GM21717 (cell line): ENCODE measurements around the gene PALD1.
"Not testable (repeated sequence)": the region's sequence is repeated elsewhere in the genome, so short reads cannot be mapped to it uniquely, and the experiment has no call there.

Source experiments
- ATAC-seq: cut with Tn5 transposase; IDR thresholded peaks from one replicate; pipeline ENCODE4 v1.9.1; 2021; ENCODE audit warnings: mild to moderate bottlenecking, moderate library complexity; ENCODE audit not compliant: unreplicated experiment

PALD1 gene

GRCh38 chr10:70568781-70569495 lies 90.4 kb downstream of the PALD1 start:
- ATAC-seq = no peak

GRCh38 chr10:70571236-70571635 lies 92.7 kb downstream of the PALD1 start:
- no peak for ATAC-seq

- no peak for ATAC-seq
Observed at GRCh38 chr10:70571636-70572439, 93.3 kb downstream of the PALD1 start.

- ATAC-seq = no peak
Observed at GRCh38 chr10:70573599-70574506, 95.3 kb downstream of the PALD1 start.

GRCh38 chr10:70575486-70575873 lies 96.9 kb downstream of the PALD1 start:
- ATAC-seq = no peak

- ATAC-seq = peak; percentile 44
Observed at GRCh38 chr10:70575874-70576802, 97.6 kb downstream of the PALD1 start.

- ATAC-seq = no peak
Observed at GRCh38 chr10:70576803-70577517, 98.4 kb downstream of the PALD1 start.

- ATAC-seq = peak; percentile 57
Observed at GRCh38 chr10:70578371-70578947, 99.9 kb downstream of the PALD1 start.

- ATAC-seq = no peak
Observed at GRCh38 chr10:70579234-70580002, 100.9 kb downstream of the PALD1 start.

- ATAC-seq = not testable (repeated sequence)
Observed at GRCh38 chr10:70581176-70581575, 102.6 kb downstream of the PALD1 start.

GRCh38 chr10:70582793-70583668 lies 104.5 kb downstream of the PALD1 start:
- no peak for ATAC-seq

GRCh38 chr10:70583669-70584037 lies 105.1 kb downstream of the PALD1 start:
- ATAC-seq = no peak

GRCh38 chr10:70584366-70584765 lies 105.8 kb downstream of the PALD1 start:
- ATAC-seq = no peak

- ATAC-seq = no peak
Observed at GRCh38 chr10:70584909-70585544, 106.5 kb downstream of the PALD1 start.

- no peak for ATAC-seq
Observed at GRCh38 chr10:70585578-70586169, 107.1 kb downstream of the PALD1 start.

GRCh38 chr10:70586348-70586930 lies 107.9 kb downstream of the PALD1 start:
- no peak for ATAC-seq
